ENCODE measurements around the gene FIBCD1. TPM values are rescaled to one million over a fixed set of nuclear protein-coding genes. Genes with fewer than 3 reads are reported as not detected.

FIBCD1 gene
- total RNA-seq, 4 donors from 2014 or later: 0.40 to 0.83 (median 0.42) TPM; not detected in 1

DNA sequence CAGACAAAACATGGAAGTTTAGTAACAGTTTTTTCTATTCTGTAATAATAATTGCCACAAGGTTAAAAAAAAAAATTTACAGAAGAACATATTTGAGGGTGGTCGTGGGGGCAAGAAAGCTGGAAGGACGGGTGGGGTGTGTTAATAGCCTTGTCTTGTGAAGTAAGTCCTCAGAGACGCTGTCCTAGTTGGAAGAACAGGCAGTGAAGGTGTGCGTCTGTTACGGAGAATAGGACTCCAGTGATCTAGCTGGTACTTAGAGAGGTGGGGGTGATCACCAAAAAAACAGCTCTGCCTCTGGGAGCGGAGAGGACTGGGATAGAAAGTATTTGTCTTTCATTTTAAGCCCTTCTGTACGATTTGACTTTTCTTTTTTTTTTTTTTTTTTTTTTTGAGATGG, 86.2 kb downstream of the FIBCD1 start:
- peak overlapping the region; percentile 89 to 93 (median 92) for H3K27ac ChIP-seq (replicated peaks in 1 of 4)
- no peak for DNase-seq (ENCODE audit: extremely low spot score)
- peaks cover 27 to 39% (median 28%) of the 10 kb centered on the region in 4 donors for H3K36me3 ChIP-seq
- peaks cover 11 to 87% (median 81%) of the 10 kb centered on the region in 4 donors for H3K4me1 ChIP-seq
- 73% methylated on average over 7 of the region's 7 CpGs for WGBS
- no peaks in the 10 kb centered on the region for H3K9me3 ChIP-seq
- intact Hi-C loops (cut with DNase I): no loop called here
- H3K27me3 ChIP-seq: no peaks in the 10 kb centered on the region
- no peak for TF ChIP-seq CTCF (IDR thresholded peaks at IDR 0.05)
- TF ChIP-seq POLR2A (IDR thresholded peaks at IDR 0.05; ENCODE audit: low read depth): no peak
- no peak for TF ChIP-seq POLR2AphosphoS5 (IDR thresholded peaks at IDR 0.05)
- TF ChIP-seq EP300 (IDR thresholded peaks at IDR 0.05): no peak
- no peak overlapping the region for H3K4me3 ChIP-seq

Other genes with a start within 250 kb of the FIBCD1 start
- gene EXOSC2, start 245.5 kb downstream of the FIBCD1 start, total RNA-seq: 10 to 100 TPM; 12.7 to 21.6 (median 19.7) TPM
- 100 to 1,000 TPM in 3 of 4 donors, 10 to 100 TPM in 1; 90.9 to 151 (median 133) TPM for gene ABL1, start 104.0 kb downstream of the FIBCD1 start, total RNA-seq
- not detected for gene QRFP, start 42.4 kb downstream of the FIBCD1 start, total RNA-seq
- gene LAMC3, start 69.9 kb upstream of the FIBCD1 start, total RNA-seq: under 1 TPM in 3 of 4 donors, not detected in 1; 0.06 to 0.50 (median 0.34) TPM
- gene AIF1L, start 157.3 kb upstream of the FIBCD1 start, total RNA-seq: 10 to 100 TPM in 3 of 4 donors, 1 to 10 TPM in 1; 9.1 to 24.8 (median 19.3) TPM
- gene NUP214, start 186.3 kb upstream of the FIBCD1 start, total RNA-seq: 10 to 100 TPM; 26.4 to 36.2 (median 28.7) TPM